Activated CD4-positive, alpha-beta memory T cell treated with anti-CD3 and anti-CD28 coated beads for 36 hours (primary cell): ENCODE results near the gene S100B. TPM values are rescaled to one million over a fixed set of nuclear protein-coding genes. Genes with fewer than 3 reads are reported as not detected.

Experiments
- CTCF ChIA-PET: fragments of 350-600 bp; sonication (Branson Sonifier 250); formaldehyde crosslinking; loops from one replicate; lab custom pipeline; 2021; ENCODE audit warnings: antibody characterized with exemption, inconsistent platforms; lab: Charles Lee
- POLR2A ChIA-PET: fragments of 350-600 bp; sonication (Branson Sonifier 250); formaldehyde crosslinking; loops from one replicate; lab custom pipeline; 2021; ENCODE audit warnings: antibody characterized with exemption; lab: Charles Lee
- DNase-seq: peaks from one replicate; pipeline ENCODE4 v3.0.0-alpha.2; 2020
- H3K27ac Mint-ChIP-seq: one replicate; pipeline ENCODE4 v1.8.0; 2021; ENCODE audit warnings: mixed read lengths
- H3K27me3 Mint-ChIP-seq: one replicate; pipeline ENCODE4 v1.8.0; 2021; ENCODE audit warnings: mixed read lengths
- H3K36me3 Mint-ChIP-seq: one replicate; pipeline ENCODE4 v1.8.0; 2021; ENCODE audit warnings: mixed read lengths
- H3K4me1 Mint-ChIP-seq: one replicate; pipeline ENCODE4 v1.8.0; 2021; ENCODE audit warnings: low read depth, mixed read lengths
- H3K4me3 Mint-ChIP-seq: one replicate; pipeline ENCODE4 v1.8.0; 2021; ENCODE audit warnings: mild to moderate bottlenecking, mixed read lengths
- H3K9me3 Mint-ChIP-seq: one replicate; pipeline ENCODE4 v1.8.0; 2021; ENCODE audit warnings: mixed read lengths
- intact Hi-C: fragments of 100-400 bp; cut with micrococcal nuclease; formaldehyde crosslinking; loops from one replicate; pipeline ENCODE4 v1.15.1; 2023
- total RNA-seq, 2 experiments: library from RNA; stranded (reverse); gene quantifications; one replicate each; pipeline ENCODE4 v1.2.3, GENCODE V29; 2021

Gene S100B
- total RNA-seq, 2 experiments from 2014 or later, result not detected

- no peak for DNase-seq
- H3K4me1 Mint-ChIP-seq, result peaks cover 47% of the 10 kb centered on the region
- H3K4me3 Mint-ChIP-seq, result no peak overlapping the region
- H3K36me3 Mint-ChIP-seq, result peaks cover 21% of the 10 kb centered on the region
- ChIA-PET CTCF (interaction anchor here (1.1 kb wide), 1 partner anchor 80 kb away, joined by 4 read pairs; the partner anchor contains the start of gene PRMT2), POLR2A (no interaction called here)
- intact Hi-C loops, result no loop called here
- no peaks in the 10 kb centered on the region for H3K9me3 Mint-ChIP-seq
- H3K27ac Mint-ChIP-seq, result no peak overlapping the region
- no peaks in the 10 kb centered on the region for H3K27me3 Mint-ChIP-seq
Observed at GRCh38 chr21:46555678-46556077, 49.2 kb downstream of the S100B start.

- DNase-seq, result no peak
- intact Hi-C loops, result no loop called here
- CTCF ChIA-PET, result no interaction called here
- no peak overlapping the region for H3K4me3 Mint-ChIP-seq
- H3K27me3 Mint-ChIP-seq, result no peaks in the 10 kb centered on the region
- no peak overlapping the region for H3K27ac Mint-ChIP-seq
- POLR2A ChIA-PET, result no interaction called here
- peaks cover 21% of the 10 kb centered on the region for H3K36me3 Mint-ChIP-seq
- H3K9me3 Mint-ChIP-seq, result no peaks in the 10 kb centered on the region
- H3K4me1 Mint-ChIP-seq, result peaks cover 47% of the 10 kb centered on the region
Observed at GRCh38 chr21:46555225-46555617, 49.7 kb downstream of the S100B start.

- Mint-ChIP-seq H3K4me3 (no peak overlapping the region), H3K4me1 (peaks cover 45% of the 10 kb centered on the region), H3K9me3 (no peaks in the 10 kb centered on the region), H3K27ac (peak overlapping the region; percentile 5), H3K36me3 (peaks cover 16% of the 10 kb centered on the region), H3K27me3 (no peaks in the 10 kb centered on the region)
- intact Hi-C loops, result no loop called here
- ChIA-PET CTCF (no interaction called here), POLR2A (no interaction called here)
- no peak for DNase-seq
Observed at GRCh38 chr21:46554431-46555224, 50.3 kb downstream of the S100B start.

- H3K4me1 Mint-ChIP-seq, result peaks cover 42% of the 10 kb centered on the region
Observed at GRCh38 chr21:46553993-46554392, 50.9 kb downstream of the S100B start.

GRCh38 chr21:46552865-46553379 is 52.0 kb downstream of the S100B start:
- ChIA-PET CTCF (interaction anchor here (1.1 to 1.2 kb wide), 4 partner anchors 35 to 115 kb away, joined by 3 to 4 read pairs (median 4); no protein-coding TSS in a partner anchor), POLR2A (interaction anchor here (2.3 kb wide), 1 partner anchor 85 kb away, joined by 5 read pairs; no protein-coding TSS in a partner anchor)
- DNase-seq, result no peak
- peaks cover 39% of the 10 kb centered on the region for H3K4me1 Mint-ChIP-seq
- H3K27ac Mint-ChIP-seq, result peak overlapping the region; percentile 55
- no peaks in the 10 kb centered on the region for H3K27me3 Mint-ChIP-seq
- intact Hi-C loops, result no loop called here
- no peaks in the 10 kb centered on the region for H3K9me3 Mint-ChIP-seq
- no peak overlapping the region for H3K4me3 Mint-ChIP-seq
- peaks cover 14% of the 10 kb centered on the region for H3K36me3 Mint-ChIP-seq

More at GRCh38 chr21:46553993-46554392, 50.9 kb downstream of the S100B start:
- H3K9me3 Mint-ChIP-seq, result no peaks in the 10 kb centered on the region
- H3K27ac Mint-ChIP-seq, result peak overlapping the region; percentile 5
- H3K27me3 Mint-ChIP-seq, result no peaks in the 10 kb centered on the region
- H3K36me3 Mint-ChIP-seq, result peaks cover 16% of the 10 kb centered on the region
- POLR2A ChIA-PET, result no interaction called here
- no peak for DNase-seq
- H3K4me3 Mint-ChIP-seq, result no peak overlapping the region
- intact Hi-C loops, result no loop called here
- CTCF ChIA-PET, result interaction anchor here (1.1 kb wide), 1 partner anchor 36 kb away, joined by 3 read pairs; no protein-coding TSS in a partner anchor

GRCh38 chr21:46552274-46552673 is 52.6 kb downstream of the S100B start:
- peaks cover 39% of the 10 kb centered on the region for H3K4me1 Mint-ChIP-seq
- intact Hi-C loops, result no loop called here
- POLR2A ChIA-PET, result interaction anchor here (1.1 to 2.3 kb wide), 2 partner anchors 76 to 86 kb away, joined by 3 to 5 read pairs; no protein-coding TSS in a partner anchor

GRCh38 chr21:46551636-46552241 is 53.1 kb downstream of the S100B start:
- no peaks in the 10 kb centered on the region for H3K9me3 Mint-ChIP-seq

More at GRCh38 chr21:46552274-46552673, 52.6 kb downstream of the S100B start:
- DNase-seq, result no peak
- Mint-ChIP-seq H3K27ac (peak overlapping the region; percentile 44), H3K4me3 (no peak overlapping the region), H3K9me3 (no peaks in the 10 kb centered on the region), H3K27me3 (no peaks in the 10 kb centered on the region), H3K36me3 (peaks cover 13% of the 10 kb centered on the region)
- CTCF ChIA-PET, result interaction anchor here (1.1 to 1.2 kb wide), 3 partner anchors 85 to 116 kb away, joined by 3 to 4 read pairs (median 4); no protein-coding TSS in a partner anchor

GRCh38 chr21:46550116-46550941 is 54.6 kb downstream of the S100B start:
- Mint-ChIP-seq H3K27me3 (no peaks in the 10 kb centered on the region), H3K36me3 (peaks cover 19% of the 10 kb centered on the region), H3K27ac (peak overlapping the region; percentile 72), H3K4me1 (peaks cover 39% of the 10 kb centered on the region), H3K9me3 (no peaks in the 10 kb centered on the region), H3K4me3 (no peak overlapping the region)
- intact Hi-C loops, result no loop called here
- ChIA-PET POLR2A (no interaction called here), CTCF (interaction anchor here (0.7 kb wide), 1 partner anchor 14 kb away, joined by 3 read pairs; no protein-coding TSS in a partner anchor)
- DNase-seq, result peak; percentile 49

More at GRCh38 chr21:46551636-46552241, 53.1 kb downstream of the S100B start:
- ChIA-PET CTCF (interaction anchor here (1.1 to 1.2 kb wide), 3 partner anchors 86 to 116 kb away, joined by 3 to 4 read pairs (median 4); no protein-coding TSS in a partner anchor), POLR2A (interaction anchor here (1.1 to 2.3 kb wide), 2 partner anchors 76 to 86 kb away, joined by 3 to 5 read pairs; no protein-coding TSS in a partner anchor)
- H3K27me3 Mint-ChIP-seq, result no peaks in the 10 kb centered on the region
- peak overlapping the region; percentile 58 for H3K4me3 Mint-ChIP-seq
- peaks cover 39% of the 10 kb centered on the region for H3K4me1 Mint-ChIP-seq
- peak overlapping the region; percentile 74 for H3K27ac Mint-ChIP-seq
- H3K36me3 Mint-ChIP-seq, result peaks cover 13% of the 10 kb centered on the region
- intact Hi-C loops, result no loop called here
- peak; percentile 63 for DNase-seq

- CTCF ChIA-PET, result interaction anchor here (0.6 kb wide), 1 partner anchor 13 kb away, joined by 3 read pairs; no protein-coding TSS in a partner anchor
- POLR2A ChIA-PET, result no interaction called here
- H3K4me1 Mint-ChIP-seq, result peaks cover 40% of the 10 kb centered on the region
Observed at GRCh38 chr21:46549650-46550049, 55.2 kb downstream of the S100B start.

More at GRCh38 chr21:46549650-46550049, 55.2 kb downstream of the S100B start:
- Mint-ChIP-seq H3K9me3 (no peaks in the 10 kb centered on the region), H3K36me3 (peaks cover 19% of the 10 kb centered on the region), H3K4me3 (no peak overlapping the region), H3K27ac (no peak overlapping the region), H3K27me3 (no peaks in the 10 kb centered on the region)
- no peak for DNase-seq
- intact Hi-C loops, result no loop called here
